ENCODE results near the gene DOCK3.

- TF ChIP-seq CTCF (IDR thresholded peaks at IDR 0.05) (no peak), ZBTB21 (CRISPR knock-in tag; IDR thresholded peaks at IDR 0.05; ENCODE audit: borderline replicate concordance) (no peak)
Observed at GRCh38 chr3:51379301-51379700, 704.6 kb downstream of the DOCK3 start.

Measured in WTC11 (cell line).